Fibroblast of villous mesenchyme (primary cell): ENCODE measurements around the gene FKRP. TPM values are rescaled to one million over a fixed set of nuclear protein-coding genes. Genes with fewer than 3 reads are reported as not detected.

Experiments
- DNase-seq: peaks from one replicate; pipeline ENCODE4 v3.0.0-alpha.2; 2010; ENCODE audit warnings: low read depth
- H3K4me3 ChIP-seq: 2 replicates; pipeline ENCODE4 v1.5.1; 2011; ENCODE audit warnings: low read depth, mild to moderate bottlenecking, low read length
- CTCF ChIP-seq: IDR thresholded peaks from 2 replicates; pipeline ENCODE4 v1.5.1; 2012; ENCODE audit warnings: low read depth, mild to moderate bottlenecking, low read length; ENCODE audit not compliant: insufficient read depth
- total RNA-seq: library from RNA; depleted of rRNA; stranded (reverse); fragments of >200 nt; gene quantifications from 2 replicates; pipeline ENCODE4 v1.2.3, GENCODE V29; 2012

Gene FKRP
- total RNA-seq, 1 donor, result 18.1 TPM

- no peak overlapping the region for H3K4me3 ChIP-seq
- DNase-seq, result no peak
- no peak for TF ChIP-seq CTCF
Observed at GRCh38 chr19:46732172-46732938, 13.5 kb upstream of the FKRP start.

GRCh38 chr19:46732966-46733689 lies 12.7 kb upstream of the FKRP start:
- TF ChIP-seq CTCF, result no peak
- no peak overlapping the region for H3K4me3 ChIP-seq
- peak; percentile 45 for DNase-seq

GRCh38 chr19:46733690-46734292 lies 12.1 kb upstream of the FKRP start:
- no peak for TF ChIP-seq CTCF
- DNase-seq, result no peak
- no peak overlapping the region for H3K4me3 ChIP-seq

GRCh38 chr19:46736531-46737297 lies 9.1 kb upstream of the FKRP start:
- no peak for DNase-seq
- no peak overlapping the region for H3K4me3 ChIP-seq

GRCh38 chr19:46737298-46737654 lies 8.6 kb upstream of the FKRP start:
- TF ChIP-seq CTCF, result no peak
- H3K4me3 ChIP-seq, result no peak overlapping the region
- DNase-seq, result no peak

More at GRCh38 chr19:46736531-46737297, 9.1 kb upstream of the FKRP start:
- TF ChIP-seq CTCF, result no peak

GRCh38 chr19:46737761-46738171 lies 8.1 kb upstream of the FKRP start:
- DNase-seq, result no peak
- H3K4me3 ChIP-seq, result no peak overlapping the region
- TF ChIP-seq CTCF, result no peak
